RCC 7860 (cell line): ENCODE data around the gene OR51D1.

Experiments
- DNase-seq: peaks from one replicate; pipeline ENCODE4 v3.0.0-alpha.2; 2015; ENCODE audit warnings: low spot score
- FAIRE-seq: peaks from 2 replicates; lab custom pipeline; 2012; peaks lifted over from hg19 to GRCh38; lab: Jason Lieb, UNC

OR51D1 gene

DNA sequence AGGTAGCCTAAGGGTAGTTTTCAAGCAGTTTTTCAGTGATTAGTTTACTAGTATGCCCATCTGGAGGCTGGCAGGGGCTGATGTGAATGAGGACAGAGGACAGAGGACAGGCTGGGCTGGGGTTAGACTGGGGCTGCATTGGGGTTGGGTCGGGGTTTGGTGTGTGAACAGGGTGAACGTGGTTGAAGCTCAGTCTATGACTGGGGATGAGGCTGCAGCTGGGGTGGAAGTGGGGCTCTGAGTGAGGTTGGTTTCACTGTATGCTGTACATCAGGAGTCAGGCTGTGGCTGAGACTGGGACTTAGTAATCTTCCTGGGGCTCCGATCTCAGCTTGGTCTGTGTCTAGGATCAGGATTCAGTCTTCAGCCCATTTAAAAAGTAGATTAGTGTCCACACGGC, 7.0 kb downstream of the OR51D1 start:
- FAIRE-seq (no peak), DNase-seq (no peak)

DNA sequence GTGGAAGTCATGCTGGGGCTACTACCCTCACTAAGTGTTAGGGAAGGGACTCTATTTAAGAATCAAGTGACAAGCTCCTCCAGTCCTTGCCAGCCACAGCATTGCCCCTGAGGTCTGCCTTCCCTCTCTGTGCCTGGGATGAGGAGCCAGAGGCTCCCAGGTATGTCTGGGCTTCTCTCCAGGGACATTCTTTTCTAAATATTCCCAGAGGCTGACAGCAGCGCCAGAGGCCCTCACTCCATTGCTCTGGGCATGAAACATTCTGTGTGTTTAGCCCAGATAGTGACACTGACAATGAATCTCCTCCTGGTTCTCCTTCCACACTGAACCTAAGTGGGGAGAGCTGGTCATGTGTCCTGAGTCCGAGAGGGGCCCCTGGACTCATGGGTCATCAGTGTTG, 8.7 kb downstream of the OR51D1 start:
- DNase-seq (no peak), FAIRE-seq (no peak)

DNA sequence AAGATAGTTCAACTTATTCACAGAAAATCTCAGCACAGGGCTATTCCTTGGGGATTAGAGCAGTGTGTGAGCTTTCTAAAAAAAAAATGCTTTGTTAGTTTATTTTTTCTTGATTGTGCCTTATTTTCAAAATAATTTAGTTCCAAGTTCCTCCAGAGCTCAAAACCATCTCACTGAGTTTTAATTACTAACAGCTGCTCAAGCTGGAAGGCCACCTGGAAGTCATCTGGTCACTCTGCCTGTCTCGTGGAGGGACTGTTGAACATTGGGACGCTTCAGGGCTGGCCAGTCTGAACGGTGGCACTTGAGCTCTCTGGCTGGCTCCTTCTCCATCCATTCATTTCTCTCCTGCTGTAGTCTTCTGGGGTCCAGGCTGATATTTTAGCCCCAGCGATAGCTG, 10.5 kb downstream of the OR51D1 start:
- FAIRE-seq (no peak), DNase-seq (no peak)

DNA sequence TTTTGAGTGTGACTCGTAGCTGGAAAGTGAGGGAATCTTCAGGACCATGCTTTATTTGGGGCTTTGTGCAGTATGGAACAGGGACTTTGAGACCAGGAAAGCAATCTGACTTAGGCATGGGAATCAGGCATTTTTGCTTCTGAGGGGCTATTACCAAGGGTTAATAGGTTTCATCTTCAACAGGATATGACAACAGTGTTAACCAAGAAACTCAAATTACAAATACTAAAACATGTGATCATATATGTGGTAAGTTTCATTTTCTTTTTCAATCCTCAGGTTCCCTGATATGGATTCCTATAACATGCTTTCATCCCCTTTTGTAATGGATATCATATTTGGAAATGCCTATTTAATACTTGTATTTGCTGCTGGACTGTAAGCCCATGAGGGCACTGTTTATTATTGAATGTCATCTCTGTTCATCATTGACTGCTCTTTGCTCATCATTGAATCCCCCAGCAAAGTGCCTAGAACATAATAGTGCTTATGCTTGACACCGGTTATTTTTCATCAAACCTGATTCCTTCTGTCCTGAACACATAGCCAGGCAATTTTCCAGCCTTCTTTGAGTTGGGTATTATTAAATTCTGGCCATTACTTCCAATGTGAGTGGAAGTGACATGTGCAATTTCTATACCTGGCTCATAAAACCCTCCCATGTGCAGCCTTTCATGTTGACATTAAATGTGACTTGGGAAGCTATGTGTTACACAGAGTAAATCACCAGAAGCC, 17.5 kb downstream of the OR51D1 start:
- FAIRE-seq = no peak

DNA sequence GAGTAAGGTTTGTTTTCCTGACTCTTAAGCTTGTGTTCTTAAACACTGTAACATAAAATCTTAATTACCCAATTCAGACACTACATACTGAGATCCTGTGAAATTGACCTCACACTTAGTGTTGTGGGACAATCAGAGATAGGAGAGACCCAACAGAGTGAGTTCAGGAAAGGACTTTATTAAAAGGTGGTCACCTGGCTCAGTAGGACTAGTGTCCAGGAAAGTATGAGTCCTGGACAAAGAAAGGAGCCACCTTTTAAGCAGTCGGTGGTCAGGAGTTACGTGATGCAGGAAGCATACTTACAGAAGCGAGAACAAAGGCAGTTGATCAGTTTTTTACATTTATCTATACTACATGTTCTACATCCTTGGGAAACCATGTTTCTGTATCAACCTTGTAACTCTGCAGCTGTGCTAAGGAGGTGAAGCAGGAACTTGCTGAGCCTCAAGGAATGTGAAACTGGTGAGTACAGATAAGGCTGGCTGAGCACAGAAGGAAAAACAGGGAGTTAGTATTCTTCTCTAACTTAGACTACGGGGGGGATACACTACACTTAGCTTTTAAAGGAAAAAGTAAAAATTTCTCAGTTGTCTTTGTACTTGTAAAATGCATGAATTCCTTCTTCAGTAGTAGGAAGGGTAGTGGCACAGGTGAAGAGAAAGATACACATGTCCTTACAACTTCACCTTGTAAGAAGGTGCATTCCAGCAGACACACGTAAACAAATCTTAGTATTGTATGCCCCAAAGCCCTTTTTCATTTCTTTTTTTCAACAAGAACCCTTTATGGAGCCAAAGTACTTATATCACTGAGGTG, 21.6 kb downstream of the OR51D1 start:
- FAIRE-seq = no peak
- DNase-seq = no peak

More for the DNA sequence above, 17.5 kb downstream of the OR51D1 start:
- no peak for DNase-seq

DNA sequence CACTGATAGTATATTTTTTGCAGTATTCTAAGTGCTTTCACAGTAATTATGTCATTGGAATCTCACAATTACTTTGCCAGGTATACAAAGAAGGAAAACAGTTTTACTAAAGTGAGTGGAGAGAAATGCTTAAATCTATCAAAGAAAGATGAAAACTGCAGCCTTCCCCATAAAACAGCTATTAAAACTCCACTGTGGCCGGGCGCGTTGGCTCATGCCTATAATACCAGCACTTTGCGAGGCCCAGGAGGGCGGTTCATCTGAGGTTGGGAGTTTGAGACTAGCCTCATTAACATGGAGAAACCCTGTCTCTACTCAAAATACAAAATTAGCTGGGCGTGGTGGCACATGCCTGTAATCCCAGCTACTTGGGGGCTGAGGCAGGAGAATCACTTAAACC, 25.6 kb downstream of the OR51D1 start:
- FAIRE-seq = no peak

DNA sequence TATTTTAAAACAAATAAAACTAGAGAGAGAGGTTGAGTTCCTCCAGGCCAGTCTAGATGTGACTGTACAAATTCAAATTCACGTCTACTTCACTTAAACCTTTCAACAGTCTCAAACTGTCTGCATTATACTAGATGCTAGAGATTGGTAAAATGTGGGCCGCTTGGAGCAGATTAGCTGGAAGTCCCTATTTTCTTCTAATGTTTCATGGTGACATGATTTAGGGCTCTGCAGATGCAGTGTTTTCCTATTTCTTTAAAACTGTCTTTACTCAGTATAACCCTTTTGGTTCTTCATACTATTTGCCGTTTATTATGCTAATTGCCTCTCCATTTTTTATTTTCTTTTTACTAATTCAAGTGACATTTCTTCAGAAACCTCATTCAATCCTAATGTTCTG, 26.9 kb downstream of the OR51D1 start:
- DNase-seq = no peak
- FAIRE-seq = no peak

More for the DNA sequence above, 25.6 kb downstream of the OR51D1 start:
- DNase-seq = no peak

DNA sequence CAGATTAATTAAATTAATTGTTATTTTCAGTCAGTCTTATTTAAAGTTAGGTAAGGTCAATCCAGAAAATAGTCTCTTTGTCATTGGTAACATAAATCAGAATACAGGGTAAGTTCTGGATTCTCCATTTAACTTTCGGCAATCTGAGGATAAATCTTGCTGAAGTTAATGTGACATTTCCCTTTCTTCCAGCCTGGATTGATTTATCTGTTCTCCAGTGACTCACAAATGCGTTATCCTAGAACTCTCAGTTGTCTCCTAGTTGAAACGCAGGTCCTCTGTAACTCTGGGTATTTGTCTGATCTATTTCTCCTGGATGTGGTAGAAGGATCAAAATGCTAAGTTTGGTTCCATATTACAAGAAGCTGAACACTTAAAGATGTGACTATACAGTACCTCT, 27.5 kb downstream of the OR51D1 start:
- no peak for FAIRE-seq

DNA sequence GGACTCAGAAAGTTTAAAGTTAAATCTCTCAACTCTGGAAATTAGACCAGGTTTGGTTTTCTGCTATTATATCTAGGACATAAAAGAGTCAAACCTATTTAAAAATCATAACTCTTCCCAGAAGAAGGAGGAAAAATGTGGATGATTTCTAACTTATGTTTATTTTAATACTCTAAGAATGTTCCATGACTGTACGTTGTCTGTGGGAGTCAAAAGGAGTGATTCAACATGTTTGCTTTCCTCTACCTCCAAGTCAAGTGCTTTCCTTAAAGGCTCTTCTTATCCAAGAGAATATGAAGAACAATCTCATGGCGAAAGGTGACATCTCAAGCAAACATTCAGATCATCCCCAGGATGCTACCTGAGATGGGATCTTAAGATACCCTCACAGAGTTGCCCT, 28.1 kb downstream of the OR51D1 start:
- no peak for DNase-seq
- no peak for FAIRE-seq

More for the DNA sequence above, 27.5 kb downstream of the OR51D1 start:
- no peak for DNase-seq

DNA sequence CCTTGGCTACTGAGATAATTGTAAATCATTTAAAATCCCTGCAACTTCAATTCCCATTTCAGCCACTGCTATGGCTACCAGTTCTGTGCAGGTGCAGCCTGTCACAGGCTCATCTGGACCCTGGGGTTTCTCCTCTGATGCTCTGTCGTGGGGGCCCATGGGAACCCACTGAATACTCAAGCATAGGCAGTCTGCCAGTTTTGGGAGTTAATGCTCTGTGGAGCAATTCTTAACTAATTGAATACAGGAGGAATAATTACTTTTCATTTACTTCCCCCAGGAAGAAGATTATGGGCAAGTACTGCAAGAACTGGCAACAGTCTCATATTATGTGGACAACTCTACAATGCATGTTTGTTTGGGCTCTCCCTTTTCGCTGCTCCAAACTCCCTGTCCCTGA, 34.5 kb downstream of the OR51D1 start:
- FAIRE-seq (no peak), DNase-seq (no peak)

DNA sequence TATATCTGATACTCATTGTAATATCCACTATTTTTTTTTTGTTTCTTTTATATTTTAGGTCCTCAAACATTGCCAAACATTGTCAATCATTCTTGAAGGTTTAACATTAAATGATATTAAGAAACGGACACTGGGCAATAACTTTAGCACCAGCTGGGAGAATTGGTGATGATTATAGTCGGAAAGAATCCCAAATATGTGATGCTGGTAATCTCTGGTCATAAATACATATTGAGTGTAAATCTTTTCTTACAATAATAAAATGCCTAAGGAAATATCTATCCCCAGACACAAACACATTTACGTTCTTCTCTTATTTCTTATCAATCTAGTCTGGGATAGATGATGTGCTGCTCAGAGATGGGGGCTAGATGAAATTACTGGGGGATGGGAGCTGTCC, 35.2 kb downstream of the OR51D1 start:
- DNase-seq (no peak), FAIRE-seq (no peak)

DNA sequence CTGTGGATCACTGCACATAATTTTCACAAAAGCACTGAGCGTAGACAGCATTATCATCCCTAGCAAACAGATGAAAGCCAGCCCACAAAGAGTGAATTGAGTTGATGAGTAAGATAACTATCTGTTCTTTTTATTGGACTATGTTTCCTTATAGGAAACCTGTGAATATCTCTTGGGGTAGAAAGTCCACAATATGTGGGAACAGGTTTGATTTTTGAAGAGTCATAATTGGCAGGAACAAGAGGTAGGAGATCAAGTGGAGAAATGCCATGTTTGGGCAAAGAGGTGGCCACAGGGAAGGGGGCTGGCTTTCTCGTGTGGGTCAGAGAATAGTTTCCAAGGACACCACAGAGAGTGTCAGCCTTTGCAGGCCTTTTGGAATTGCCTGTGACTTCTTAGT, 36.5 kb downstream of the OR51D1 start:
- DNase-seq (no peak), FAIRE-seq (no peak)

DNA sequence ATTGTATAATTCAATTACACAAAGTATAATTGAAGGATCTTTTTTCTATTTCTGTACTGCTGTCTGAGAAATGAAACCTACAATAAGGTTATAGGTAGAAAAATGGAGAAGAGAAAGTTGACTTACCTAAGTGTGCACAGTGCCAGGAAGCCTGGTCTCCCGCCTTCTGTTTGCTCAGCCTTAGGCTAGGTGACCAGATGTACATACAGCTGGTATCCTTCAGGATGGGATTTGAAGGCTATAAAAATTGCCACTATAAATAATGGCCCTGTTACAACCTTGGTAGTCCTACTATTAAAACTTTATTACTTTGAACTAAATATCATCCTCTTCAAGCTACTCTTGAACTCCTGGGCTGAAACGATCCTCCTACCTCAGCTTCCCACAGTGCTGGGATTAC, 40.7 kb downstream of the OR51D1 start:
- no peak for FAIRE-seq
- no peak for DNase-seq

DNA sequence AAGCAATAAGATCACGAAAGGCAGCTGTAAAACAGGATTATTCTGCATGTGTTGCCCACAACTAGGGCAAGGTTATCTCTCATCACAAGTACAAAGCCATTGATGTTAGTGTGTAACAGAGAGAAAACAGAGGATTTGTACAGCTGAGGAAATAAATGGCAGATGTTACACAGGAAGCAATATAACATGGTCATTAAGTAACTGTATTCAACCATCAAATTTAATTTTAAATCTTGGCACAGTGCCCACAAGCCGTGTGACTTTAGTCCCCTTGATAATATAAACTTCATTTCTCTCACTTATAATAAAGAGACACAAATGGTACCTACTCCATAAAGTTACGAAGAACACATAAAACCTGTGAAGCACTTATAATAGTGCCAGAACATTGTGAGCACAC, 43.1 kb downstream of the OR51D1 start:
- DNase-seq = no peak

DNA sequence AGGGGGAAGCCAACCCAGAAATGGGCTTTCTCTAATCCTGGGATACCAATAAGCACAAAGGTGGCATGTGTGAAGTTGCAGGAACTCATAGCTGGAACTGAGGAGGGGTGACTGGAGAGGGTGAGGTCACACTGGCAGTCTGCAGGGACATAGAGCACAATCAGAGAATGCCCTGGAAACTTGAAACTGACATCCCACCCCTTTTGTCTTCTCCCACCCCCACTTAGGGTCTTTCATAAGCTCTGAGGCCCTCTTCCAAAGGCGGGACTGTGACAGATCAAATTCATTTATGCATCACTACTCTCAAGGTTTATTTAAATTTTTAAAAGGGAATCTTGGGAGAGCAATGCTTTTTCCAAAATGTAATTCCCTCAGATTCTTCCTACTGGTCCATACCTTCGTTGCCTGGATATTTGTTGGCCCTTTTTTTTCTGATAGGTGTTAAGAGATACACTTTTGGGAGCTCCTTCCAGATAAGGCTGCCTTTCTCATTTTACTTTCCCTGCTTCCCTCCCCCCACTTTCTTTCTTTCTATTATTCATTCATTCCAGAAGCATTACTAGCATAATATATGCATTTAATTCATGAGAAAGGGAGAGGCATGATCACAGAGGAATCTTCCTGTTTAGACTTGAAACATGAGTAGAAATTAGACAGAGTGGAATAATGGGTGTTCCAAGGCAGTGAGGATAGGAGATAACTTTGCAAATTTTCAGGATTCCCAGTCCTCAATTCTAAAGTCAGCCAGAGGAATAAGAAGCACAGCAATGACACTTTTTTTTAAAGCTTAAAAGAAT, 45.5 kb downstream of the OR51D1 start:
- FAIRE-seq (no peak), DNase-seq (no peak)

More for the DNA sequence above, 43.1 kb downstream of the OR51D1 start:
- FAIRE-seq = no peak

DNA sequence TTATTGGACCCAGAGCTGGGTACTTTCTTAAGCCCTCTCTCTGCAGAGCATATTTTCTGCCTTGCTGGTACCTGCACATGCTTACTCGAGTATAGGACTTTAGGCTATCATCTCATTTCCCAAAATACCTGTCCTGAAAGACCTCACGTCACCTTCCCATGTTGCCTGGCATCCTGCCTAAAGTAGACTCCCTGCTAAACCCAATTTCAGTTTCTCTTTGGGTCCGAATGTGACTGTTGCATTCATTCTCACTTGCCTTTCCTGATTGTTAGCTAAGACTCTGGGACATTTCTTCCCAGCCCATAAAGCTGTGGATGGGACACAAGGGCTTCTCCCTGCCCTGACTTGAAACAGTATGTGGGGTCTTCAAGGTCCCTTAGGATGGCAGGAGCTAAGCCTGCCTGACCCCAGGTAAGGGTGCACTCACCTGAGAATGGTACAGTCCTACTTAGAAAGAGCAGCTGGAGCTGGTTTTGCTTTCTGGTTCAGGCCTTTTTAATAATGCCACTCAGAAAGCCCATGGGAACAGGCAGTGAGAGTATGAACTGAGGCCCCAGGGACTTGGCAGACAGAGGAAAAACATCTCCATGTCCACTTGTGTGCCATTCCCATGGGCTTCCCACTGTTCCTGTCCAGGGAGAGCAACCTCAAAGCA, 47.5 kb downstream of the OR51D1 start:
- FAIRE-seq (no peak), DNase-seq (no peak)
